Measurements from ENCODE around the gene DGKG. TPM values are rescaled to one million over a fixed set of nuclear protein-coding genes. Genes with fewer than 3 reads are reported as not detected.

DGKG gene
- total RNA-seq (2014; rRNA removed; shearing (Covaris generic)) = 10.1 and 12.0 TPM in 2 replicates

DNA sequence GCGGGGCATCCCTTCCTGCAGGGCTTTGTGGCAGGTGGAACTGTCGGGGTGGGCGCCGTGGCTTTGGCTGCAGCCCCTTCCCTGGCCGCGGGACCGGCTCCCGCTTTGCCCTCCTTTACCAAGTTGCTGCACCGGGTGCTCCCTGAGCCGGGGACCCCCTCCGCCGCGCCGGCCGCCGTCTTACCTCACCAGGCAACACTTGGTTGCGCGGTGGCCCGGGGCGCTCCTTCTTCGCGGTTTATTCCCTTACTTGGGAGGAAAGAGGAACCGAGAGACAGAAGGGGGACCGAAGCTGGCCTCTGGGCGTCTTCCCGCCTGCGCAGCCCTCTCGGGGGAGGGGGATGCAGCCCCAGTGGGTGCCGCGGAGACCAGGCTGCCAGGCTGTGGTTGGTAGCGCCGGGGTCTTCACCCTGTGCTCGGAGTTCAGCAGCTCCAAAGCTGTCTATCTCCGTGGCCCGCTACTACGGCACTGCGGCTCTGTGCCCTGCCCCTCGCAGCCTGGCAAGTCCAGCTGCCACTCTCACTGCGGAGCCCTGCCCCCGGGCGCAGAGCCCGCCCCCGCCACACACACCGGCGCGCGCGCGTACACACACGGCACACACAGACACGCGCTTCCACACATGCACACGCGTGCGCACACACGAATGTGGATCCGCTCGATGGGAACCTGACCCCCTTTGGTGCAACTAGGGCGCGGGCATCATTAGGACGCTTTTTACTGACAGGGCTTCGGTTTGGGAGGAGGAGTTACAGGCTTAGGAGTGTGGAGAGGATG lies at the start of gene DGKG:
Gene DGKG (minus strand): TSS at position 473 of the 775 bp plus-strand sequence. CDS start 41,775 bp downstream, outside the sequence.
- no peak for DNase-seq (ENCODE audit: low spot score)

DNA sequence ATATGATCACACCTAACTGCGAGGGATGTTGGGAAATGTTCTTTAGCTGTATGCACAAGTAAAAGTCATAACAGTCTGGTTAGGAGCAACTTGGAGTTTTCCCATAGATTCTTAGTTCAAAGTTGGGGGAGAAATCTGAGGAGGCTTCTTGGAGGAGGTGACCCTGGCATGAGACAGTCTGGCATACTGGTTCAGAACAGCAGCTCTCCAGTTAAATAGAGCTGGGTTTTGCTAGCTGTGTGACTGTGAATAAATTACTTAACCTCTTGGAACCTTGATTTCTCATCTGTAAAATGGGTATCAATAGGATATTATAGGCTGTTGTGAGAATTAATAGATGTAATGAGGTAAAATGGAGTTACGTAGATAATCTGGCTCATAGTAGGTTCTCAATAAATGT lies 49.1 kb upstream of the DGKG start:
- DNase-seq (ENCODE audit: low spot score) = no peak

DNA sequence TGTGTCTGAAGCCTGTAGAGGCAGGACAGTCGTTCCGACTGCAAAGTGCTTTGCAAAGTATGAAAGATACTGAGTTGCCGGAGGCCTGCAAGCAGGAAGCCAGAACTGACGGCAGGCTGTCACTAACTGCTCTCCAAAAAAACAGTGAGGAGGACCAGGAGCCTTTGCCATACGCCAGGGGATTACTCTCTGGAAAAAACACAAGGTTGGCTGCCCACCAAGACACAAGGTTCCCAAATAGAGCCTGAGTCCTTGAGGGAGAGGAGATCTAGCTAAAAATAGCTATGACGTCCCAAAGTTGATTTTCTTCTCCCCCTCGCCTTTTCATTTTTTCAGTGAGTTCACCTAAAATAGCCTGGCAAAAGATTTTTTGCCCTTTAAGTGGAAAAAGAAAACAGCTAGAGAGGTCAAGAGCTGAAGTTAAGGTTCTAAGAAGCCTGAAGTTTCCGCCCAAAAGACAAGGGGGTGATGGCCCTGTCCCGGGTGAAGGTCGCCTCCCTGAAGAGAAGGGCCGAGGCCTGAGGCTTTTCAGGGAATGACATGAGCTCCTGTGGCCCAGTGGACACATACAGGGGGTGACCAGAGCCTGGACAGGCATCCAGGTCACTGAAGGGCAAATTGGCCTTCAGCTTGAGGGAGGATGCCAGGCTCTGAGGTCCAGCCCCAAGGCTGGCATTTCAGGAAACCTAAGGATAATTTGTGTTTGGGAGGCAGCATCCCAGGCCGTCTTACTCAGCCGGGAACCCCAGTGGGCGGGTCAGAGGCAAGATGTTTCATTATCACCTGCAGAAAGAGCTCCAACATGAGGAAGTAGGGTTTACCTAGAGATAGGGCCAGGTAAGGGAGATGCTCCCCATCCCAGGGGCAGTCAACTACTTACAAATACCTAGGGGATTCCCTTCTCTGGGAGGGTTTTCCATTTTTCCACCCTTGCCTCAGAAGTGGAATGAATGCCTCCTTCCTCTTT lies 44.9 kb upstream of the DGKG start:
- DNase-seq (ENCODE audit: low spot score) = no peak

DNA sequence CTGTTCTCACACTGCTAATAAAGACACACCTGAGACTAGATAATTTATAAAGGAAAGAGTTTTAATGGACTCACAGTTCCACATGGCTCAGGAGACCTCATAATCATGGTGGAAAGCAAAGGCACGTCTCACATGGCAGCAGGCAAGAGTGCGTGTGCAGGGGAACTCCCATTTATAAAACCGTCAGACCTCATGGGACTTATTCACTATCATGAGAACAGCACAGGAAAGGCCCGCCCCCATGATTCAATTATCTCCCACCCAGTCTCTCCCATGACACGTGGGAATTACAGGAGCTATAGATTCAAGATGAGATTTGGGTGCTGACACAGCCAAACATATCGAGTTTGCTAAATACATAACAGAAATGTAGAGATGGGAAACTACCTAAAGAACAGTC lies 39.5 kb upstream of the DGKG start:
- peak; percentile 19 for DNase-seq (ENCODE audit: low spot score)

DNA sequence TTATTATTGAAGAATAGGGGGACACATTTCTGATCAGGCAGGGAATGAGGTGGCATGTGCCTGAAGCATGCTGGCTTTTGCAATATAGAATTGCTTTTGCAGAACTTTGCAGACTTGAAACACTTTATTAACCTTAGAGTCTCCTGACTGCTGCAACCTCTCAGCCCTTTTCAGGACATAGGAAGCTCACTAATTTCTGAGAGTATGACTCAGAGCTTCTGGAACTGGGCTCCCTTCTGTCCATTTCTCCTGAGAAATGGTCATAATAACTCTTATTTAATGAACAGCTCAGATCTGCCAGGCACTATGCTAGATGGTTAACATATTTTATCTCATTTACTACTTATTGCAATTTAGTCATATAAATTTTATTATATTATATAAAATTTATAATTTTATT lies 38.6 kb upstream of the DGKG start:
- DNase-seq (ENCODE audit: low spot score) = peak; percentile 67

DNA sequence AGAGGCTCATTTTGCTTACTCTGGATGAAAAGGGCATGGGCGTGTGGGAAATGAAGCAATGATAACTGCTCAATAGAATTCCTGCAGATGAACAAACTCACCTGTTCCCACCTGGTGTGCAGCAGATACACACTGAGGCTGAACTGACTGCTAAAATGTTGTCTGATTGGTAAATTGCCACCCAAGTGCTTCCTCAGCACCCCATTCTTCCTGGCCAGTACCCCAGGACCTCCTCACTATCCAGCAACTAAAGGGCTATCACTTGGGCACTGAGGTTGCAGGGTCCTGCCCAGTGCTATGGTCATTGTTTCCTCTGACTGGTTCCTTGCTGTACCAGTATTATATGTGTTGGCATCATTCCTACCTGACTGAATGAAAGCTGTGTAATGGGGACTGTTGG lies 38.0 kb upstream of the DGKG start:
- no peak for DNase-seq (ENCODE audit: low spot score)

DNA sequence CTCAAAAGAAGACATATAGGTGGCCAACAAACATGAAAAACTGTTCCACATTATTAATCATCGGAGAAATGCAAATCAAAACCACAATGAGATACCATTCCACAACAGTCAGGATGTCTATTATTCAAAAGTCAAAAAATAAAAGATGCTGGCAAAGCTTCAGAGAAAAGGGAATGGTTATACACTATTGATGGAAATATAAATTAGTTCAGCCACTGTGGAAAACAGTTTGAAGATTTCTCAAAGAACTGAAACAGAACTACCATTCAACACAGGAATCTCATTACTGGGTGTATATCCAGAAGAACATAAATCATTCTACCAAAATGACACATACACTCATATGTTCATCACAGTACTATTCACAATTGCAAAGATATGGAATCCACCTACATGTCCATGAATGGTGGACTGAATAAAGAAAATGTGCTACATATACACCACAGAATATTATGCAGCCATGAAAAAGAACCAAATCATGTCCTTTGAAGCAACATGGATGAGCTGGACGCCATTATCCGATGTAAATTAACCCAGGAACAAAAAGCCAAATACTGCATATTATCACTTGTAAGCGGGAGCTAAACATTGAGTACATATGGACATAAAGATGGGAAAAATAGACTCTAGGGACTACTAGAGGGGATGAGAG lies 32.7 kb upstream of the DGKG start:
- no peak for DNase-seq (ENCODE audit: low spot score)

DNA sequence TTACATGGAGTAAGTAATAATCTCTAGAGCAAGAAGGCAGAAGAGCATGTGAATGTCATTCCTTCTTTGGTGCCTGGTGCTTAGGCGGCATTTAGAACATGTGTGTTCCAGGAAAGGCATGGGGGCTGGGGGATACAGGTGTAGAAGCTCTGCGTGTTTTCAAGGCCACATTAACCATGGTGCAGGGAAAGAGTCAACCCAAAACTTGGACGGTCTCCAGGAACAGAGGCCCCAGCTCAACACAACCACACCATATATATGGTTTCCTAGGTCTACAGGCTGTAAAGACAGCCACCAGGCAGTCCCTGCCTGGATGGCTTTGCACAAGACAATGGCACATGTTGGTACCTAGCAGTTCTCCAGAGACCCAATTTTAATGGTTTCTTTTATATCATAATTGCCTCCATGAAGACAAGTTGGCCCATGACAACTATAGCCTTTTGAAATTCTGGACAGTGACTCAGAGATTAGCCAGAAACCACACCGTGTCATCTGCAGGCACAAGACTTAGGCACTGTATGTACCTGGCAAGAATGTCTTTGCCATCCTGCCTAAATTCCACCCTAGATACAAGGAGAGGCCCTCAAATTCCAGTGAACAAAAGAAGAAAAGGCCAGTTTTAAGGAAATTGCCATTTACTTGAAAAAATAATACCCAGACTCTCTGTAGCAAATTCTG lies 25.0 kb upstream of the DGKG start:
- DNase-seq (ENCODE audit: low spot score) = no peak

DNA sequence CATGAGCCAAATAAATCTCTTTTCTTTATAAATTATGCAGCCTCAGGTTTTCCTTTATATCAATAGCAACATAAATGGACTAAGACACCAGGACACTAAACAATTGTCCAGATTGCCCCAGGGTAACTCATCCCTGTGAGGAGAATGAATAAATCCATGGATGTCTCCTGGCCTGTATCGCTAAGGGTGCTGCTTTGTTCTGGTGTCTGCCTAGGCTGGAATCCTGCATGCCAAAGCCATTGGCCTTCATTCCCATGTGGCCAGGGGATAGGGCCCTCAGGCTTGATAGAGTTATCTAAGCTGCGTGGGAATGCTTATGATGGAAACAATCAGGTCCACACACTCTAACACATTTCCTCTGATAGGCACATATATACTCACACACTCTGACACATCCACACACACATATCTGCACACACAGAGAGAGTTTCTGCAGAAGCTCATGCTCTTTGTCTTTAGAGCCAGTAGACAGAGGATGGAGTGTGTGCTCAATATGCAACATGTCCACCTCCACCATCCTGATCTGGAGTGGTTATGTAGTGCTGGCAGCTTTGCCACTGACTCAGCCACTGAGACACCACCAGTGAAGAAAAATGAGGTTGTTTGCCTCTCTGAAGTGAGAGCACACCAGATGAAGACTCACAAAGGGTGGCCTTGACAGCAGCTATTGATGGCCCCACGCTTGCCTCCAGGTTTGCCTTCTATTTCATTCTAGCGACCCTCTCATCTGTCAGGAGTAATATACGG lies 24.0 kb upstream of the DGKG start:
- no peak for DNase-seq (ENCODE audit: low spot score)

DNA sequence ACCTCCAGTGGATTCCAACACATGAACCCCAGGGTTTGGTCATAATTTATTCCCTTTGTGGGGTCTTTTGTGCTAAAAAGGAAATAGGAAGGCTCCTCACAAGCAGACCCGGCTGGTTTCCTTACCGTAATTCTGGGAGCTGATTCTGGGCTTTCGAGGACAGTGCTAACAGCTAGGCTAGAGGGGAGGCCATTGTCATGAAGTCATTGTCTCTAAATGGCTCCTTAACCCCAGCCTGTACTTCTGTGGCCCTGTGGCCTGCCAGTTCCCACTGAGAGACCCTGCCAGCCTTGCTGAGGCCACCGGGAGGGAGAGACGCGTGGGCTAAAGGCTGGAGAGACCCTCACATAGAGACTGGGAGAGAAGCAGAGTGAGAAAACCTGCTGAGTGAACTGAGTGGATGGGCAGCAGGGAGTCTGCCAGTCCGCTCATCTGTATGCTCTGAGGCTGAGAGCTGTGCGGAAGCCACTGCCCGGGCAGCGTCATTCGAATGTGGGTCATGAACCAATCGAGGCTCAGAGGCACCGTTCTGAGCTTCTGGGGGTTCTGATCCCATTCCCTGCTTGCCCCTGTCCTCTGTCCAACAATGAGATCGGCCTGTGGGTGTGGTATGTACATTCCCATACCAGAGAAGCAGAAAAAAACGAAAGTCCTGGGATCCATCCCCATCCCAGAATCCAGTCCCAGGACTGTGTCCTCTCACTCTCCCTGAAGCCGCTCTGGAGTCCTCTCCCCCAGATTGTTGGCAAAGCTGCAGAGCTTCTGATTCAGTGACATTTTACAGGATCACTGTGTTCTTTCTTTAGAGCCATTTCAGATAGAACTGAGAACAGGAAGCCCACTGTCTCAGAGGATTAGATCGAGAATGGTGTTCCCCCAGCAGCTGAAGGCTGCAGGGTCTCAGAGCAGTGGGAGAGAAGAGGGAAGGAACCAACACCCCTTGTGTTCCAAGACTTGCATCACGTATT lies 21.3 kb upstream of the DGKG start:
- DNase-seq (ENCODE audit: low spot score) = no peak

DNA sequence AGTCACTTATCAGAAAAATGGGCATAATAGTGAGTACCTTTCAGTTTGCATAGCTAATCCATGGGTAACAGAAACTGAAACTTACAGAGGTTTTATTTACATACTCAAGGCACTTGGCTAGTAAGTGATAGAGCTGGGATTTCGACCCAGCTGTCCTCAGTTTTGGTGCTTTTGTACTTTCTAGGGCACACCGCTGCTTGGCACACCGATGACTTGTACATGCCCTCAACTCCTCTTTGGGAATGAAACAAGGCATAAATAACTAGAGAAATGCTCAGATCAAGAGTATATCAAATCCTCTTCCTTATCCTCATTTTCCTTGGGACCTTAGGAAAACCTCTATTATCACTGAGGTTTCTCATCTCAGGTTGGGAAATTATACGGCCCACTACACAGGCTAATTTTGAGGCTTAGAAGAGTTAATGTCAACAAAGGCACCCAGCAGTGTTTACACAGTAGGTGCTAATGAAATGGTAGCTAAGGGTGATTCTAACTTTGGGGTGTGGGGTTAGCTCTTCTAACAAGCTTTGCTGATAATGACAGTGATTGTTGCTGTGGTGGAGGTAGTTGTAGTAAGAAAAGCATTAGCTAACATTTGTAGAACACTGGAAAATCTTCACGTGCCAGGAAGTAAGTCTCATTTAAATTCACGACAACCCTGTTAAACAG lies 20.3 kb upstream of the DGKG start:
- no peak for DNase-seq (ENCODE audit: low spot score)

DNA sequence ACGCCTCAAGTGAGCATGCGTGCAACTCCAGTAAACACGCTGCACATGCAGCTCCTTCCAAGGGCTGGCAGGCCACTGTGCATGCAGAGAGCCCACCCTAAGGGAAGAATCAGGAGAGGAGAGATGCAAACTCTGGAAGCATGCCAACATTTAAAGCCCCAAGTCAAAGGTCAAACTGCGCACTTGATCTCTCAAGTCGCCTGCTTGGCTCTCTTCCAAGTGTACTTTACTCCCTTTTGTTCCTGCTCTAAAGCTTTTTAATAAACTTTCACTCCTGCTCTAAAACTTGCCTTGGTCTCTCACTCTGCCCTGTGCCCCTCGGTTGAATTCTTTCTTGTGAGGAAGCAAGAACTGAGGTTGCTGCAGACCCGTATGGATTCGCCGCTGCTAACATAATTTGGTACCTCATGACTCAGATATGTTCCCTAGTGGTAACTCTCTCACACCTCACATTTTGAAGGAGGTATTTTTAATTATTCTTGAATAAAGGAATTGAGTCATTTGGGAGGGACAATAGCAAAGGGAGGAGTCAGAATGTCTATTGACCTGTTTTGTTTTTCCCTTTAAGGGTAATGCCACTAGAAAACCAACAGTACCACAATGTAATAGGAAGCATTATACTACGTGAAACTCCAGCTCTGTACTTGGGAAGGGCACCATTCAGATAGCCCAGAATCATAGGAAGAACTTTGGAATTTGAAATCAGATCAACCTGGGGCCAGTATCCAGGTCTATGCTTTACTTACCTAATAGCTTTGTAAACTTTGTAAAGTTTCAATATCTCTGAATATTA lies 19.6 kb upstream of the DGKG start:
- no peak for DNase-seq (ENCODE audit: low spot score)

DNA sequence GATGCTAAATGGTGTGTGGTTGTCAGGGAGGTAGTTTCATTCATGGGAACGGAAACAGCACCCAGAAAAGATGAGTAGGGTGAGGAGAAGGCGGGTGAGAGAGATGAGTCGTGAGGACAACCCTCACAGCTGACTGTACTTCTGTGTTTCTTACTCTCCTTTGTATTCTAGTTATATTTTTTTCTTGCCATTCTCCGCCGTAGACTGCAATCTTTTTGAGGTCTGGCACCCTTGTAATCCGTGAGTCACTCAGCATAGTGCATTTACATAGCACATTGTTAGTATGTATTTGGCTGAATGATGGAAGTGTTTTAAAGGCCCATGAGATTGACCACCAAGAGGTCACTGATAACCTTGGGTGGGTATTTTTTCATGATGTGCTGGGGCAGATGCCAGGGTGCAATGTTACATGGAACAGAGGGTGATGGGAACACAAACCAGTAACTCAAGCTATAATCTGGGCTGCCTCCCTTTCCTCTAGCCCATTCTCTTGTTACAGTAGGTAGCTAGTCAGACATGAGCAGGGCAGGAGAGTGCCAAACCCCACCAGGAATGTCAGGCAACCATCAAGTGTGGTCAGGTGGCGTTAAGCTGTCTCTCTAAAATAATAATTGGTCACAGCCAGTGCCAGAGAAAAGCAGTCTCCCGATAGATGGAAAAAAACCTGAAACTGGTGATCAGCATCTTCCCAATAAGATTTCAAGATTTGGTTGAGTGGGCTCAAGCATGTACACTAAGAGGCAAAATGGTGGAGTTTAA lies 18.8 kb upstream of the DGKG start:
- peak; percentile 50 for DNase-seq (ENCODE audit: low spot score)

DNA sequence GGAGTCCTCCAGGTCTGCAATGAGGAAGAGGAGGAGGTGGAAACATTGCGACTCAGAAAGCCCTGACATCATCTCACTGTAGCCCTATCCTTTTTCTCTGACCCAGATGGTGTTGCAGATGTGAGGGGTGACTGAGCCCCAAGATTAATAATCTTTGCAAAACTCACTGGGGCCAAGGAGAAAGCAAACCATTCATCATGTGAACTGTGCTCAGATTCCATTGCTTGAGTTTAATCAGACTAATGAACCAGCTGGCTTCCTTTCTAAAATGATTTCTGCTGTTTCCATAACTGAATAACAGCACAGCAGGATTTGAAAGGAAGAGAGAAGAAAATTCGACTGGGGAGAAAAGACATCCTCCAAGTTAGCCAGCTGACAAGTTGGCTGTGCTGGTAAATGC lies 13.4 kb upstream of the DGKG start:
- DNase-seq (ENCODE audit: low spot score) = no peak

DNA sequence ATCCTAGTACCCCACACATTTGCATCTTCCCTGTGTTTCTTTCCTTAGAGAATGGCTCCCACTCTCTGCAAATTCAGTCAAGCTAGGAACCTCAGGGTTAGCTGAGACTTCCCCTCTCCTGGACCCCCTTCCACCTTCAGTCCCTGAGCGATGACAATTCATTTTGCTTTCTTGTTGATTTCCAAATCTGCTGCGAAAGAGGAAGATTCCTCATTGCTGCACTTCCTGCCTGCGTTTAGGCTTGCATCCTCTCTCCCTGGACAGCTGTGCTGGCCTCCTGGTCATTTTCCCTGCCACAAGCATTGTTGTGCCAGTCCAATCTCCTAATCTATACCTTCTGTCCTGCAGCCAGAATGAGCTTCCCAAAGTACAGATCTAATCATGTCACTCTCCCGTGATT lies 12.3 kb upstream of the DGKG start:
- DNase-seq (ENCODE audit: low spot score) = no peak

DNA sequence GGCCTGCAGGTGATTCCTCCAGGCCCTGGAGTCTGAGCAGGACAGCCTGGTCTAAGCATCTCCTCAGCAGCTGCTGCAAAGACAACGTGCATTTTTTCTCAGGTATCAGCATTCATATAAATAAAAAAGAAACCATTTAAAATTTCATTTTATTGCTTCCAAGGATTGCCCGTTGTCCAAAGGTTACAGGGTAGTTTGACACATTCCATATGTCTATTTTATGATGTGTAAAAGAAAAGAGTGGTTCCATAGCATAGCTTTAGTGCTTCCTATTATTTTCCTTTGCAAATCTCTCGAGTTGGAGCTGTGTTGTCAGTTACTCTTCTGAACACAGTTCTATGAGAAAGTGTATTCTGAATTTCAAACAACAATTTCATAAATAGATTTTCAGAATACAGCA lies 7.2 kb upstream of the DGKG start:
- no peak for DNase-seq (ENCODE audit: low spot score)

DNA sequence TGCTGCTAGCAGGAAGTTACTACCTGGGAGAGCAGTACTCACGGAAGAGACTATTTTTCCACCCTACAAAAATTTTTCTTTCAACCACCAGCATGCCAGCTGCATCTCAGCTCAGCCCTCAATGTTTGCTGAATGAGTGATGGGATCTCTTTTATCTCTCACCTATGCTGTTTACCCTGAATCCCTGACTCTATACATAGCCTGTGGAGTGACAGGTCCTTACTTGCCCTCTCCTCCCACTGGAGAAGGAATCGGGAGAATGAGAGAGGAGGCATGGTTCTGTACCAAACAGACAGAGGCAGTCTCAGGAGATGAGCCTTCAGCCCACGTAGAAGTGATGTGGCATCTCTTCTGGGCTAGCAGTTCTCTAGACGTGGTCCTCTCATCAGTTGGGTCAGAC lies 6.7 kb upstream of the DGKG start:
- DNase-seq (ENCODE audit: low spot score) = no peak

DNA sequence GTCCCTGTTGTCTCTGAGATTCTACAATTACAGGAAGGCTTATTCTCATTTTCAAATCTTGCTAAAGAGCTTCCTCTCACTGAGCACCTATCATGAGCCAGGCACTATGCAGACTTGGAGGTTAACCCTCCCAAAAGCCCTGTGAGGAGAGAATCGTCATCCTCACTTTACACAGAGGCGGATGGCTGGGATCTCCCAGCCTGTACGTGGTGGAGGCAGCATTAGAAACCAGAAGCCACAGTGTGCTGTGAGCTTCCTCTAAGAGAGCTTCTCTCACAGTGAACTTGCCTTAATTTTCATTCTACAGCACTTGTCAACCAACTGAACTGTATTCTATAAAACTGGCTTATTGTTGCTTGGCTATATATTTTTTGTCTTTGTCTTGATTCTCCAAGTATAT lies 6.1 kb upstream of the DGKG start:
- DNase-seq (ENCODE audit: low spot score) = no peak

Measured in A172 (cell line).